ENCODE measurements around the gene TRABD2A.

DNA sequence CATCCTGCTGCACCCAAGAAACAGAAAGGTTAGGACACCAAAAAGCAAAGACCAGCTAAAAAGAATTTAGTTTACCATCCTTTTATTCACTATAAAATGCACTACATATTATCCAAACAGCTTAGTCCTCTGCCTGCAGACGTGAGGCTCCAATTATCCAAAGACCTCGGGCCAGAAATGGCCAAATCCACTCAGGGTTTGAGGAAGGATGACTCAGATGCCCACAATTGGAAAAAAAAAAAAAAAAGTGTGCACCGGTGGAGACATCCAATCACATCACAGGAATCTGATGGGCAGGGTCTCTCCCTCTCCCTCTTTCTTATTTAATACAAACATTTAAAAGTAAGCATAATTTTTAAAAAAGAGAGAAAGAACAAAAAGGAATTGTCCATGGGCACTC is 65.7 kb downstream of the TRABD2A start:
- TF ChIP-seq, protein P1, sequence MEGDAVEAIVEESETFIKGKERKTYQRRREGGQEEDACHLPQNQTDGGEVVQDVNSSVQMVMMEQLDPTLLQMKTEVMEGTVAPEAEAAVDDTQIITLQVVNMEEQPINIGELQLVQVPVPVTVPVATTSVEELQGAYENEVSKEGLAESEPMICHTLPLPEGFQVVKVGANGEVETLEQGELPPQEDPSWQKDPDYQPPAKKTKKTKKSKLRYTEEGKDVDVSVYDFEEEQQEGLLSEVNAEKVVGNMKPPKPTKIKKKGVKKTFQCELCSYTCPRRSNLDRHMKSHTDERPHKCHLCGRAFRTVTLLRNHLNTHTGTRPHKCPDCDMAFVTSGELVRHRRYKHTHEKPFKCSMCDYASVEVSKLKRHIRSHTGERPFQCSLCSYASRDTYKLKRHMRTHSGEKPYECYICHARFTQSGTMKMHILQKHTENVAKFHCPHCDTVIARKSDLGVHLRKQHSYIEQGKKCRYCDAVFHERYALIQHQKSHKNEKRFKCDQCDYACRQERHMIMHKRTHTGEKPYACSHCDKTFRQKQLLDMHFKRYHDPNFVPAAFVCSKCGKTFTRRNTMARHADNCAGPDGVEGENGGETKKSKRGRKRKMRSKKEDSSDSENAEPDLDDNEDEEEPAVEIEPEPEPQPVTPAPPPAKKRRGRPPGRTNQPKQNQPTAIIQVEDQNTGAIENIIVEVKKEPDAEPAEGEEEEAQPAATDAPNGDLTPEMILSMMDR (IDR thresholded peaks at IDR 0.05; ENCODE audit: insufficient read depth, low read length), result no peak
- TF ChIP-seq, protein P2, sequence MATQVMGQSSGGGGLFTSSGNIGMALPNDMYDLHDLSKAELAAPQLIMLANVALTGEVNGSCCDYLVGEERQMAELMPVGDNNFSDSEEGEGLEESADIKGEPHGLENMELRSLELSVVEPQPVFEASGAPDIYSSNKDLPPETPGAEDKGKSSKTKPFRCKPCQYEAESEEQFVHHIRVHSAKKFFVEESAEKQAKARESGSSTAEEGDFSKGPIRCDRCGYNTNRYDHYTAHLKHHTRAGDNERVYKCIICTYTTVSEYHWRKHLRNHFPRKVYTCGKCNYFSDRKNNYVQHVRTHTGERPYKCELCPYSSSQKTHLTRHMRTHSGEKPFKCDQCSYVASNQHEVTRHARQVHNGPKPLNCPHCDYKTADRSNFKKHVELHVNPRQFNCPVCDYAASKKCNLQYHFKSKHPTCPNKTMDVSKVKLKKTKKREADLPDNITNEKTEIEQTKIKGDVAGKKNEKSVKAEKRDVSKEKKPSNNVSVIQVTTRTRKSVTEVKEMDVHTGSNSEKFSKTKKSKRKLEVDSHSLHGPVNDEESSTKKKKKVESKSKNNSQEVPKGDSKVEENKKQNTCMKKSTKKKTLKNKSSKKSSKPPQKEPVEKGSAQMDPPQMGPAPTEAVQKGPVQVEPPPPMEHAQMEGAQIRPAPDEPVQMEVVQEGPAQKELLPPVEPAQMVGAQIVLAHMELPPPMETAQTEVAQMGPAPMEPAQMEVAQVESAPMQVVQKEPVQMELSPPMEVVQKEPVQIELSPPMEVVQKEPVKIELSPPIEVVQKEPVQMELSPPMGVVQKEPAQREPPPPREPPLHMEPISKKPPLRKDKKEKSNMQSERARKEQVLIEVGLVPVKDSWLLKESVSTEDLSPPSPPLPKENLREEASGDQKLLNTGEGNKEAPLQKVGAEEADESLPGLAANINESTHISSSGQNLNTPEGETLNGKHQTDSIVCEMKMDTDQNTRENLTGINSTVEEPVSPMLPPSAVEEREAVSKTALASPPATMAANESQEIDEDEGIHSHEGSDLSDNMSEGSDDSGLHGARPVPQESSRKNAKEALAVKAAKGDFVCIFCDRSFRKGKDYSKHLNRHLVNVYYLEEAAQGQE (IDR thresholded peaks at IDR 0.05; ENCODE audit: insufficient replicate concordance, low read depth), result no peak
- no peak for TF ChIP-seq POLR2AphosphoS5 (IDR thresholded peaks at IDR 0.05; ENCODE audit: low read depth)
